ENCODE data around the gene IGFBP6.

Gene IGFBP6

GRCh38 chr12:53060721-53061276 lies 36.7 kb upstream of the IGFBP6 start:
- Histone ChIP-seq H3K4me3 (ENCODE audit: low read depth, low read length) (no peak overlapping the region), H3K27ac (ENCODE audit: extremely low read depth, low read depth, low read length) (no peak overlapping the region), H3K4me1 (ENCODE audit: control insufficient read depth, insufficient read depth, low read length) (peaks cover 6% of the 10 kb centered on the region), H3K36me3 (ENCODE audit: control insufficient read depth in 2 of 2, insufficient read depth in 1 of 2, low read length in 2 of 2) (peaks cover 0 to 47% of the 10 kb centered on the region in 2 experiments; a peak in 1 of 3 replicates), H3K9me3 (ENCODE audit: control insufficient read depth, insufficient read depth, low read depth, low read length) (no peaks in the 10 kb centered on the region)
- ChIA-PET POLR2A (interaction anchor here (1.3 to 1.7 kb wide), 2 partner anchors 19 to 37 kb away, joined by 4 to 7 read pairs; partner anchors contain the start of genes IGFBP6 and SPRYD3), CTCF (interaction anchor here (0.7 to 11.5 kb wide), 4 partner anchors 10 to 86 kb away, joined by 3 to 264 read pairs (median 4); partner anchors contain the start of genes IGFBP6 and SOAT2)
- peak; percentile 22; the same call in 1 of the 2 replicates for TF ChIP-seq GLIS2 (tag by site-specific recombination; IDR thresholded peaks at IDR 0.05)
- TF ChIP-seq ZBTB48 (tag by site-specific recombination; IDR thresholded peaks at IDR 0.05): no peak

- H3K27ac ChIP-seq (ENCODE audit: extremely low read depth, low read depth, low read length): no peak overlapping the region
- peaks cover 0 to 48% of the 10 kb centered on the region in 2 experiments; a peak in 1 of 3 replicates for H3K36me3 ChIP-seq (ENCODE audit: control insufficient read depth in 2 of 2, insufficient read depth in 1 of 2, low read length in 2 of 2)
- POLR2A ChIA-PET: interaction anchor here (0.6 to 1.7 kb wide), 4 partner anchors 18 to 56 kb away, joined by 3 to 7 read pairs (median 6); partner anchors contain the start of genes EIF4B, IGFBP6 and SPRYD3
- TF ChIP-seq ZNF777 (tag by site-specific recombination; IDR thresholded peaks at IDR 0.05; ENCODE audit: borderline replicate concordance) (no peak), KLF1 (tag by site-specific recombination; IDR thresholded peaks at IDR 0.05) (no peak), ZFP37 (tag by site-specific recombination; IDR thresholded peaks at IDR 0.05) (0 out of 2 replicates have a peak, but pooled peaks have one; percentile 34), PRDM10 (tag by site-specific recombination; IDR thresholded peaks at IDR 0.05) (peak; percentile 29), ZBTB17 (tag by site-specific recombination; IDR thresholded peaks at IDR 0.05) (peak; percentile 28), ZBTB6 (tag by site-specific recombination; IDR thresholded peaks at IDR 0.05) (no peak), ZNF629 (tag by site-specific recombination; IDR thresholded peaks at IDR 0.05) (no peak), ZNF16 (tag by site-specific recombination; IDR thresholded peaks at IDR 0.05; ENCODE audit: low read depth) (no peak), ZNF362 (tag by site-specific recombination; IDR thresholded peaks at IDR 0.05) (no peak), ZNF37A (tag by site-specific recombination; IDR thresholded peaks at IDR 0.05) (no peak), ZNF391 (tag by site-specific recombination; IDR thresholded peaks at IDR 0.05; ENCODE audit: borderline replicate concordance, low read depth) (no peak), ZNF544 (tag by site-specific recombination; IDR thresholded peaks at IDR 0.05) (no peak), ZBTB48 (tag by site-specific recombination; IDR thresholded peaks at IDR 0.05) (no peak), OVOL3 (tag by site-specific recombination; IDR thresholded peaks at IDR 0.05) (no peak), ZNF549 (tag by site-specific recombination; IDR thresholded peaks at IDR 0.05) (no peak), ZNF2 (tag by site-specific recombination; IDR thresholded peaks at IDR 0.05) (no peak), HIC1 (tag by site-specific recombination; IDR thresholded peaks at IDR 0.05) (no peak; the same call in 1 of the 2 replicates), TRIM28 (IDR thresholded peaks at IDR 0.05; ENCODE audit: borderline replicate concordance, low read length) (no peak), SCRT2 (tag by site-specific recombination; IDR thresholded peaks at IDR 0.05) (peak; percentile 79), MEIS1 (CRISPR knock-in tag; IDR thresholded peaks at IDR 0.05; ENCODE audit: borderline replicate concordance) (no peak), ZNF10 (tag by site-specific recombination; IDR thresholded peaks at IDR 0.05) (peak; percentile 41; the same call in 1 of the 2 replicates), ZNF701 (tag by site-specific recombination; IDR thresholded peaks at IDR 0.05) (no peak)
- TF ChIP-seq, protein P1, sequence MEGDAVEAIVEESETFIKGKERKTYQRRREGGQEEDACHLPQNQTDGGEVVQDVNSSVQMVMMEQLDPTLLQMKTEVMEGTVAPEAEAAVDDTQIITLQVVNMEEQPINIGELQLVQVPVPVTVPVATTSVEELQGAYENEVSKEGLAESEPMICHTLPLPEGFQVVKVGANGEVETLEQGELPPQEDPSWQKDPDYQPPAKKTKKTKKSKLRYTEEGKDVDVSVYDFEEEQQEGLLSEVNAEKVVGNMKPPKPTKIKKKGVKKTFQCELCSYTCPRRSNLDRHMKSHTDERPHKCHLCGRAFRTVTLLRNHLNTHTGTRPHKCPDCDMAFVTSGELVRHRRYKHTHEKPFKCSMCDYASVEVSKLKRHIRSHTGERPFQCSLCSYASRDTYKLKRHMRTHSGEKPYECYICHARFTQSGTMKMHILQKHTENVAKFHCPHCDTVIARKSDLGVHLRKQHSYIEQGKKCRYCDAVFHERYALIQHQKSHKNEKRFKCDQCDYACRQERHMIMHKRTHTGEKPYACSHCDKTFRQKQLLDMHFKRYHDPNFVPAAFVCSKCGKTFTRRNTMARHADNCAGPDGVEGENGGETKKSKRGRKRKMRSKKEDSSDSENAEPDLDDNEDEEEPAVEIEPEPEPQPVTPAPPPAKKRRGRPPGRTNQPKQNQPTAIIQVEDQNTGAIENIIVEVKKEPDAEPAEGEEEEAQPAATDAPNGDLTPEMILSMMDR (tag by site-specific recombination; IDR thresholded peaks at IDR 0.05): peak; percentile 37; the same call in 1 of the 2 replicates
These were observed 36.0 kb upstream of the IGFBP6 start for GRCh38 chr12:53061404-53062010.

More at GRCh38 chr12:53061404-53062010, 36.0 kb upstream of the IGFBP6 start:
- CTCF ChIA-PET: interaction anchor here (0.6 to 11.5 kb wide), 10 partner anchors 8 to 88 kb away, joined by 3 to 264 read pairs (median 4); partner anchors contain the start of genes IGFBP6 and SOAT2
- Histone ChIP-seq H3K4me3 (ENCODE audit: low read depth, low read length) (no peak overlapping the region), H3K9me3 (ENCODE audit: control insufficient read depth, insufficient read depth, low read depth, low read length) (no peaks in the 10 kb centered on the region), H3K4me1 (ENCODE audit: control insufficient read depth, insufficient read depth, low read length) (peaks cover 6% of the 10 kb centered on the region)

Measured in HEK293 (cell line).